ENCODE results near the gene SNN.

GRCh38 chr16:11671271-11671670 is 3.0 kb downstream of the SNN start:
- TF ChIP-seq POLR2AphosphoS5 (IDR thresholded peaks at IDR 0.05; ENCODE audit: low read depth, low read length) (no peak), TAF1 (IDR thresholded peaks at IDR 0.05; ENCODE audit: borderline replicate concordance, low read depth, low read length) (no peak), POLR2A (IDR thresholded peaks at IDR 0.05; ENCODE audit: low read depth, low read length) (no peak)

Data from GM12892 (cell line).